ENCODE data around the gene DSCAM.

GRCh38 chr21:40269239-40269638 is 577.7 kb downstream of the DSCAM start:
- TF ChIP-seq CTCF (IDR thresholded peaks at IDR 0.05; ENCODE audit: insufficient read depth, low read length, poor library complexity, severe bottlenecking), result no peak
- TF ChIP-seq EZH2phosphoT487 (conservative IDR thresholded peaks at IDR 0.05; ENCODE audit: low read length), result no peak

Data from SU-DHL-6 (cell line).